SK-N-SH (cell line): ENCODE results near the gene CDK4. TPM values are rescaled to one million over a fixed set of nuclear protein-coding genes. Genes with fewer than 3 reads are reported as not detected.

Experiments
- CTCF ChIA-PET: fragments of 300-600, 350-600 bp; formaldehyde crosslinking; extraction: SDS; loops from one replicate; lab custom pipeline; 2021; lab: Yijun Ruan, JAX
- POLR2A ChIA-PET: fragments of 350-600 bp; sonication (Branson Sonifier 250); formaldehyde crosslinking; extraction: SDS; loops from one replicate; lab custom pipeline; 2020; ENCODE audit warnings: antibody characterized with exemption, inconsistent platforms; lab: Yijun Ruan, JAX
- DNase-seq: peaks from one replicate; pipeline ENCODE4 v3.0.0; 2012
- H2AFZ ChIP-seq: fragments of 200-600 bp; sonication (generic); 2 replicates; pipeline ENCODE4 v1.8.1; 2016; ENCODE audit warnings: antibody characterized with exemption, mild to moderate bottlenecking, low read depth
- H3F3A ChIP-seq: fragments of 200-600 bp; sonication (generic); replicated peaks from 2 replicates; pipeline ENCODE3; 2016; ENCODE audit warnings: antibody characterized with exemption, mild to moderate bottlenecking; ENCODE audit not compliant: insufficient read depth
- H3K27ac ChIP-seq, 2 experiments: fragments of 200-500 bp in 1 of 2; fragments of 200-600 bp in 1 of 2; sonication (Bioruptor generic) in 1 of 2; sonication (generic), shearing (Covaris generic) in 1 of 2; 2 replicates each; pipeline versions ENCODE4 v1.5.1 to v1.6.1; 2014 to 2016; ENCODE audit warnings: low read depth in 2 of 2, inconsistent platforms in 1 of 2, low read length in 1 of 2, mild to moderate bottlenecking in 1 of 2, mixed read lengths in 1 of 2
- H3K27me3 ChIP-seq: fragments of 200-600 bp; sonication (generic), shearing (Covaris generic); 2 replicates; pipeline ENCODE4 v1.6.1; 2016; ENCODE audit warnings: mixed run types; ENCODE audit not compliant: insufficient read depth
- H3K36me3 ChIP-seq, 2 experiments: fragments of 200-500 bp in 1 of 2; fragments of 200-600 bp in 1 of 2; sonication (Bioruptor generic) in 1 of 2; sonication (generic) in 1 of 2; replicated peaks in 1 of 2; 2 replicates each; pipeline versions ENCODE3 to v1.5.1; 2014 to 2016; ENCODE audit warnings: low read length in 1 of 2, mild to moderate bottlenecking in 1 of 2; ENCODE audit not compliant: insufficient read depth in 2 of 2, control insufficient read depth in 1 of 2
- H3K4me1 ChIP-seq, 2 experiments: fragments of 200-500 bp in 1 of 2; fragments of 200-600 bp in 1 of 2; sonication (Bioruptor generic) in 1 of 2; sonication (generic), shearing (Covaris generic) in 1 of 2; 2 replicates each; pipeline versions ENCODE4 v1.5.1 to v1.6.1; 2014 to 2016; ENCODE audit warnings: low read depth in 1 of 2, low read length in 1 of 2, mixed run types in 1 of 2; ENCODE audit not compliant: insufficient read depth in 2 of 2, control insufficient read depth in 1 of 2
- H3K4me2 ChIP-seq: fragments of 200-600 bp; sonication (generic), shearing (Covaris generic); 2 replicates; pipeline ENCODE4 v1.6.1; 2017; ENCODE audit warnings: mixed run types
- H3K4me3 ChIP-seq, 2 experiments: fragments of 200-500 bp in 1 of 2; fragments of 200-600 bp in 1 of 2; sonication (Bioruptor generic) in 1 of 2; sonication (generic), shearing (Covaris generic) in 1 of 2; 2 replicates each; pipeline versions ENCODE4 v1.5.1 to v1.8.1; 2014 to 2016; ENCODE audit warnings: low read depth in 2 of 2, inconsistent platforms in 1 of 2, low read length in 1 of 2, mild to moderate bottlenecking in 1 of 2, mixed read lengths in 1 of 2, moderate library complexity in 1 of 2
- H3K79me2 ChIP-seq: fragments of 200-600 bp; sonication (generic); 2 replicates; pipeline ENCODE4 v1.8.1; 2017; ENCODE audit warnings: mild to moderate bottlenecking; ENCODE audit not compliant: insufficient read depth
- H3K9ac ChIP-seq: fragments of 200-600 bp; sonication (generic); 2 replicates; pipeline ENCODE4 v1.6.1; 2017; ENCODE audit warnings: mixed run types
- H3K9me2 ChIP-seq: fragments of 200-600 bp; sonication (generic); 2 replicates; pipeline ENCODE4 v1.6.1; 2017; ENCODE audit warnings: mixed run types
- H3K9me3 ChIP-seq: fragments of 200-600 bp; sonication (generic); 2 replicates; pipeline ENCODE4 v1.6.1; 2017; ENCODE audit warnings: mixed run types, mild to moderate bottlenecking, moderate library complexity
- H4K20me1 ChIP-seq: fragments of 200-600 bp; sonication (generic); 2 replicates; pipeline ENCODE4 v1.6.1; 2017; ENCODE audit warnings: mild to moderate bottlenecking, mixed run types; ENCODE audit not compliant: insufficient read depth
- CHD2 ChIP-seq: fragments of 150-350 bp; IDR thresholded peaks from 2 replicates; pipeline ENCODE4 v1.6.1; 2018; ENCODE audit warnings: low read length; ENCODE audit not compliant: partially characterized antibody
- ELF1 ChIP-seq: IDR thresholded peaks from 2 replicates; pipeline ENCODE4 v1.4.0; 2012
- EZH2phosphoT487 ChIP-seq: fragments of 200-600 bp; sonication (generic); IDR thresholded peaks from 2 replicates; pipeline ENCODE4 v1.6.1; 2017; ENCODE audit warnings: low read depth, mixed run types, mild to moderate bottlenecking, antibody characterized with exemption, moderate library complexity, borderline replicate concordance
- FOXJ3 ChIP-seq: sonication (generic); formaldehyde crosslinking; IDR thresholded peaks from 2 replicates; pipeline ENCODE4 v1.5.1; 2020; ENCODE audit warnings: mild to moderate bottlenecking, missing genetic modification reagents
- FOXM1 ChIP-seq: IDR thresholded peaks from 2 replicates; pipeline ENCODE4 v1.4.0; 2012; ENCODE audit warnings: low read depth, mild to moderate bottlenecking
- GABPA ChIP-seq: IDR thresholded peaks from 2 replicates; pipeline ENCODE4 v1.4.0; 2012; ENCODE audit warnings: low read depth, mild to moderate bottlenecking
- GATA2 ChIP-seq: sonication (generic); formaldehyde crosslinking; IDR thresholded peaks from 2 replicates; pipeline ENCODE4 v1.5.0; 2020; ENCODE audit warnings: mild to moderate bottlenecking, missing genetic modification reagents
- JUND ChIP-seq: IDR thresholded peaks from 2 replicates; pipeline ENCODE4 v1.4.0; 2012
- NRF1 ChIP-seq: IDR thresholded peaks from 2 replicates; pipeline ENCODE4 v1.6.1; 2012; ENCODE audit warnings: low read depth, mild to moderate bottlenecking, low read length
- RFX5 ChIP-seq: IDR thresholded peaks from 2 replicates; pipeline ENCODE4 v1.6.1; 2012; ENCODE audit warnings: mild to moderate bottlenecking, improper control_type of control experiment, low read length
- RXRA ChIP-seq: IDR thresholded peaks from 2 replicates; pipeline ENCODE4 v1.4.0; 2012; ENCODE audit warnings: low read depth, mild to moderate bottlenecking, borderline replicate concordance
- SIN3A ChIP-seq: IDR thresholded peaks from 2 replicates; pipeline ENCODE4 v1.6.1; 2012; ENCODE audit warnings: low read depth, mild to moderate bottlenecking, low read length, moderate library complexity, borderline replicate concordance
- WGBS: methylation state at CpG from one replicate; pipeline ENCODE4 v1.1.6; 2017; ENCODE audit warnings: low lambda C conversion rate; 5-methylcytosine and 5-hydroxymethylcytosine counted together
- polyA plus RNA-seq, 3 experiments: library from polyadenylated mRNA; depleted of rRNA; stranded (reverse); fragments of >200 nt; gene quantifications; 2 replicates each; pipeline ENCODE4 v1.2.3, GENCODE V29; 2012
- TF ChIP-seq, protein P1 (sequence below): fragments of 200-600 bp; sonication (generic); IDR thresholded peaks from 2 replicates; pipeline ENCODE4 v1.6.1; 2017; ENCODE audit warnings: antibody characterized with exemption, mild to moderate bottlenecking, moderate library complexity

The CDK4 gene
- polyA plus RNA-seq, 1 of the 3 experiments (the other 2 are of a cell fraction), result 324 TPM

DNA sequence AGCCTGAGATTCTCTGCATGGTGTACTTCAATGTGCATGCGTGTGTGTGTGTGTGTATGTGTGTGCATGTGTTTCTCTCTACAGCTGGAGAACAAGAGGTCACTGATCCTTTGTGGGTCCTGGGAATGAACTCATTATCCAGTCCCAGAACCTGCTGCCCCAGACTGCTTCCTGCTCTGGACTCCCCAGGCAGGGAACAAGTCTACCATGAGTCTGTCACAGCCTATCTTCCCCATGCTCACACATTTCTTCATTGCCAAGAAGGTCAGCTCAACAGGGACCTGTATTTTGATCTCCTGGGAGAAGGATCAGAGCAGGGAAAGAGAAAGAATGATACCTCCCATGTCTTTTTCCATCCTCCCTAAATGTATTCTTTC lies 10.7 kb downstream of the CDK4 start:
- no peaks in the 10 kb centered on the region for H3K9me2 ChIP-seq
- peaks cover 19% of the 10 kb centered on the region for H3F3A ChIP-seq
- no peak overlapping the region for H3K4me3 ChIP-seq
- 90% methylated on average over 1 of the region's 1 CpG for WGBS
- no peak for TF ChIP-seq RFX5
- no peak for TF ChIP-seq SIN3A
- no peaks in the 10 kb centered on the region for H3K9me3 ChIP-seq
- no peaks in the 10 kb centered on the region for H3K27me3 ChIP-seq
- H3K4me1 ChIP-seq, result peaks cover 0 to 33% of the 10 kb centered on the region in 2 experiments; a peak in 3 of 4 replicates
- H2AFZ ChIP-seq, result no peak overlapping the region
- no peak for DNase-seq
- POLR2A ChIA-PET, result no interaction called here
- no peaks in the 10 kb centered on the region; the same call in 1 of the 2 replicates for H3K79me2 ChIP-seq
- CTCF ChIA-PET, result interaction anchor here (0.6 to 2.2 kb wide), 4 partner anchors 15 to 1316 kb away, joined by 3 to 7 read pairs (median 5); no protein-coding TSS in a partner anchor
- no peaks in the 10 kb centered on the region for H4K20me1 ChIP-seq
- H3K27ac ChIP-seq, result no peak overlapping the region
- no peak overlapping the region for H3K4me2 ChIP-seq
- H3K9ac ChIP-seq, result no peak overlapping the region
- peaks cover 2 to 3% of the 10 kb centered on the region in 2 experiments for H3K36me3 ChIP-seq

- no peaks in the 10 kb centered on the region; the same call in 1 of the 2 replicates for H3K79me2 ChIP-seq
- no peaks in the 10 kb centered on the region for H3K9me2 ChIP-seq
- no peak overlapping the region for H3K9ac ChIP-seq
- no peaks in the 10 kb centered on the region for H3K27me3 ChIP-seq
- peaks cover 16% of the 10 kb centered on the region for H3F3A ChIP-seq
- H4K20me1 ChIP-seq, result no peaks in the 10 kb centered on the region
- no peaks in the 10 kb centered on the region for H3K9me3 ChIP-seq
- CTCF ChIA-PET, result interaction anchor here (1.0 to 2.2 kb wide), 4 partner anchors 15 to 157 kb away, joined by 3 to 7 read pairs (median 5); partner anchors contain the start of gene B4GALNT1
- 90% methylated on average over 4 of the region's 5 CpGs for WGBS
- no peak for TF ChIP-seq CHD2
- no peak for TF ChIP-seq FOXM1
- TF ChIP-seq GATA2 (CRISPR knock-in tag), result no peak
- no peak for TF ChIP-seq FOXJ3
- TF ChIP-seq EZH2phosphoT487, result no peak
- no peak for TF ChIP-seq GABPA
- TF ChIP-seq RXRA, result no peak
- TF ChIP-seq JUND, result no peak
- no peak for TF ChIP-seq NRF1
- no peak for TF ChIP-seq ELF1
- TF ChIP-seq, protein P1, sequence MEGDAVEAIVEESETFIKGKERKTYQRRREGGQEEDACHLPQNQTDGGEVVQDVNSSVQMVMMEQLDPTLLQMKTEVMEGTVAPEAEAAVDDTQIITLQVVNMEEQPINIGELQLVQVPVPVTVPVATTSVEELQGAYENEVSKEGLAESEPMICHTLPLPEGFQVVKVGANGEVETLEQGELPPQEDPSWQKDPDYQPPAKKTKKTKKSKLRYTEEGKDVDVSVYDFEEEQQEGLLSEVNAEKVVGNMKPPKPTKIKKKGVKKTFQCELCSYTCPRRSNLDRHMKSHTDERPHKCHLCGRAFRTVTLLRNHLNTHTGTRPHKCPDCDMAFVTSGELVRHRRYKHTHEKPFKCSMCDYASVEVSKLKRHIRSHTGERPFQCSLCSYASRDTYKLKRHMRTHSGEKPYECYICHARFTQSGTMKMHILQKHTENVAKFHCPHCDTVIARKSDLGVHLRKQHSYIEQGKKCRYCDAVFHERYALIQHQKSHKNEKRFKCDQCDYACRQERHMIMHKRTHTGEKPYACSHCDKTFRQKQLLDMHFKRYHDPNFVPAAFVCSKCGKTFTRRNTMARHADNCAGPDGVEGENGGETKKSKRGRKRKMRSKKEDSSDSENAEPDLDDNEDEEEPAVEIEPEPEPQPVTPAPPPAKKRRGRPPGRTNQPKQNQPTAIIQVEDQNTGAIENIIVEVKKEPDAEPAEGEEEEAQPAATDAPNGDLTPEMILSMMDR, result no peak
- no peak for DNase-seq
- POLR2A ChIA-PET, result no interaction called here
- no peaks in the 10 kb centered on the region for H3K36me3 ChIP-seq
- H2AFZ ChIP-seq, result no peak overlapping the region
- H3K27ac ChIP-seq, result no peak overlapping the region
- H3K4me2 ChIP-seq, result no peak overlapping the region
- H3K4me3 ChIP-seq, result no peak overlapping the region
- H3K4me1 ChIP-seq, result peaks cover 0 to 32% of the 10 kb centered on the region in 2 experiments; a peak in 2 of 4 replicates
Observed at GRCh38 chr12:57740656-57741412, 11.3 kb downstream of the CDK4 start.
